Measurements from ENCODE around the gene PARVB.

DNA sequence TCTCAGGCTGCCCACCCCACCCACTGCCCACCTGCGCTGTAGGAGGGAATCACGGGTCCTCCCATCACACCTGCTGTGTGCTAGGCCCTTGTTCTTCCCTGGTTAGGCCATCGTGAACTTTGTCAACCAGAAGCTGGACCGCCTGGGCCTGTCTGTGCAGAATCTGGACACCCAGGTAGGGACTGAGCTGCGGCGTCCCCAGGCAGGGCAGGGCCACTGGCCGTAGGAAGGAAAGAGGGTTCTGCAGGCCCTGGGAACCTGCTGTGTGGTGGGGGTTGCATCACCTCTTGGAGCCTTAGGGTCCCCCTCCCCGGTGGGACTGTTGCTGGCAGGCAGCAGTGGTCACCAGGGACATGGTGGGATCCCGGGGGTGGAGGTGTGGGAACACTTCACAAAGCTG is 172.1 kb downstream of the PARVB start:
- TF ChIP-seq POLR2AphosphoS5 (IDR thresholded peaks at IDR 0.05; ENCODE audit: control insufficient read depth, insufficient read depth, low read depth, low read length) (no peak), MECOM (CRISPR knock-in tag; IDR thresholded peaks at IDR 0.05) (no peak), EZH2 (IDR thresholded peaks at IDR 0.05; ENCODE audit: borderline replicate concordance, low read depth, low read length) (no peak), ZNF197 (CRISPR knock-in tag; IDR thresholded peaks at IDR 0.05; ENCODE audit: low read depth) (no peak), ZNF584 (CRISPR knock-in tag; IDR thresholded peaks at IDR 0.05; ENCODE audit: low read depth) (no peak), ZNF217 (CRISPR knock-in tag; IDR thresholded peaks at IDR 0.05) (no peak), SP1 (CRISPR knock-in tag; IDR thresholded peaks at IDR 0.05) (no peak), ZNF551 (CRISPR knock-in tag; IDR thresholded peaks at IDR 0.05) (no peak), POLR2A (conservative IDR thresholded peaks at IDR 0.05) (no peak)
- TF ChIP-seq, protein P1, sequence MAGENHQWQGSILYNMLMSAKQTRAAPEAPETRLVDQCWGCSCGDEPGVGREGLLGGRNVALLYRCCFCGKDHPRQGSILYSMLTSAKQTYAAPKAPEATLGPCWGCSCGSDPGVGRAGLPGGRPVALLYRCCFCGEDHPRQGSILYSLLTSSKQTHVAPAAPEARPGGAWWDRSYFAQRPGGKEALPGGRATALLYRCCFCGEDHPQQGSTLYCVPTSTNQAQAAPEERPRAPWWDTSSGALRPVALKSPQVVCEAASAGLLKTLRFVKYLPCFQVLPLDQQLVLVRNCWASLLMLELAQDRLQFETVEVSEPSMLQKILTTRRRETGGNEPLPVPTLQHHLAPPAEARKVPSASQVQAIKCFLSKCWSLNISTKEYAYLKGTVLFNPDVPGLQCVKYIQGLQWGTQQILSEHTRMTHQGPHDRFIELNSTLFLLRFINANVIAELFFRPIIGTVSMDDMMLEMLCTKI (IDR thresholded peaks at IDR 0.05; ENCODE audit: partially characterized antibody) = no peak
- TF ChIP-seq, protein P2, sequence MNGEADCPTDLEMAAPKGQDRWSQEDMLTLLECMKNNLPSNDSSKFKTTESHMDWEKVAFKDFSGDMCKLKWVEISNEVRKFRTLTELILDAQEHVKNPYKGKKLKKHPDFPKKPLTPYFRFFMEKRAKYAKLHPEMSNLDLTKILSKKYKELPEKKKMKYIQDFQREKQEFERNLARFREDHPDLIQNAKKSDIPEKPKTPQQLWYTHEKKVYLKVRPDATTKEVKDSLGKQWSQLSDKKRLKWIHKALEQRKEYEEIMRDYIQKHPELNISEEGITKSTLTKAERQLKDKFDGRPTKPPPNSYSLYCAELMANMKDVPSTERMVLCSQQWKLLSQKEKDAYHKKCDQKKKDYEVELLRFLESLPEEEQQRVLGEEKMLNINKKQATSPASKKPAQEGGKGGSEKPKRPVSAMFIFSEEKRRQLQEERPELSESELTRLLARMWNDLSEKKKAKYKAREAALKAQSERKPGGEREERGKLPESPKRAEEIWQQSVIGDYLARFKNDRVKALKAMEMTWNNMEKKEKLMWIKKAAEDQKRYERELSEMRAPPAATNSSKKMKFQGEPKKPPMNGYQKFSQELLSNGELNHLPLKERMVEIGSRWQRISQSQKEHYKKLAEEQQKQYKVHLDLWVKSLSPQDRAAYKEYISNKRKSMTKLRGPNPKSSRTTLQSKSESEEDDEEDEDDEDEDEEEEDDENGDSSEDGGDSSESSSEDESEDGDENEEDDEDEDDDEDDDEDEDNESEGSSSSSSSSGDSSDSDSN (IDR thresholded peaks at IDR 0.05; ENCODE audit: borderline replicate concordance in 1 of 2, low read depth in 2 of 2, low read length in 2 of 2) = no peak
- TF ChIP-seq, protein P3, sequence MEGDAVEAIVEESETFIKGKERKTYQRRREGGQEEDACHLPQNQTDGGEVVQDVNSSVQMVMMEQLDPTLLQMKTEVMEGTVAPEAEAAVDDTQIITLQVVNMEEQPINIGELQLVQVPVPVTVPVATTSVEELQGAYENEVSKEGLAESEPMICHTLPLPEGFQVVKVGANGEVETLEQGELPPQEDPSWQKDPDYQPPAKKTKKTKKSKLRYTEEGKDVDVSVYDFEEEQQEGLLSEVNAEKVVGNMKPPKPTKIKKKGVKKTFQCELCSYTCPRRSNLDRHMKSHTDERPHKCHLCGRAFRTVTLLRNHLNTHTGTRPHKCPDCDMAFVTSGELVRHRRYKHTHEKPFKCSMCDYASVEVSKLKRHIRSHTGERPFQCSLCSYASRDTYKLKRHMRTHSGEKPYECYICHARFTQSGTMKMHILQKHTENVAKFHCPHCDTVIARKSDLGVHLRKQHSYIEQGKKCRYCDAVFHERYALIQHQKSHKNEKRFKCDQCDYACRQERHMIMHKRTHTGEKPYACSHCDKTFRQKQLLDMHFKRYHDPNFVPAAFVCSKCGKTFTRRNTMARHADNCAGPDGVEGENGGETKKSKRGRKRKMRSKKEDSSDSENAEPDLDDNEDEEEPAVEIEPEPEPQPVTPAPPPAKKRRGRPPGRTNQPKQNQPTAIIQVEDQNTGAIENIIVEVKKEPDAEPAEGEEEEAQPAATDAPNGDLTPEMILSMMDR (IDR thresholded peaks at IDR 0.05 in 2 of 3, conservative IDR thresholded peaks at IDR 0.05 in 1 of 3; ENCODE audit: insufficient read depth in 2 of 3, low read depth in 1 of 3, low read length in 3 of 3) = no peak
- TF ChIP-seq, protein P4, sequence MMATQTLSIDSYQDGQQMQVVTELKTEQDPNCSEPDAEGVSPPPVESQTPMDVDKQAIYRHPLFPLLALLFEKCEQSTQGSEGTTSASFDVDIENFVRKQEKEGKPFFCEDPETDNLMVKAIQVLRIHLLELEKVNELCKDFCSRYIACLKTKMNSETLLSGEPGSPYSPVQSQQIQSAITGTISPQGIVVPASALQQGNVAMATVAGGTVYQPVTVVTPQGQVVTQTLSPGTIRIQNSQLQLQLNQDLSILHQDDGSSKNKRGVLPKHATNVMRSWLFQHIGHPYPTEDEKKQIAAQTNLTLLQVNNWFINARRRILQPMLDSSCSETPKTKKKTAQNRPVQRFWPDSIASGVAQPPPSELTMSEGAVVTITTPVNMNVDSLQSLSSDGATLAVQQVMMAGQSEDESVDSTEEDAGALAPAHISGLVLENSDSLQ (IDR thresholded peaks at IDR 0.05) = no peak
- TF ChIP-seq, protein P5, sequence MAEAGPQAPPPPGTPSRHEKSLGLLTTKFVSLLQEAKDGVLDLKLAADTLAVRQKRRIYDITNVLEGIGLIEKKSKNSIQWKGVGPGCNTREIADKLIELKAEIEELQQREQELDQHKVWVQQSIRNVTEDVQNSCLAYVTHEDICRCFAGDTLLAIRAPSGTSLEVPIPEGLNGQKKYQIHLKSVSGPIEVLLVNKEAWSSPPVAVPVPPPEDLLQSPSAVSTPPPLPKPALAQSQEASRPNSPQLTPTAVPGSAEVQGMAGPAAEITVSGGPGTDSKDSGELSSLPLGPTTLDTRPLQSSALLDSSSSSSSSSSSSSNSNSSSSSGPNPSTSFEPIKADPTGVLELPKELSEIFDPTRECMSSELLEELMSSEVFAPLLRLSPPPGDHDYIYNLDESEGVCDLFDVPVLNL (CRISPR knock-in tag; IDR thresholded peaks at IDR 0.05; ENCODE audit: low read depth) = no peak
